ENCODE measurements around the gene CTXND1. TPM values are rescaled to one million over a fixed set of nuclear protein-coding genes. Genes with fewer than 3 reads are reported as not detected.

CTXND1 gene
- total RNA-seq, 1 experiment from 2014 or later, result not detected

DNA sequence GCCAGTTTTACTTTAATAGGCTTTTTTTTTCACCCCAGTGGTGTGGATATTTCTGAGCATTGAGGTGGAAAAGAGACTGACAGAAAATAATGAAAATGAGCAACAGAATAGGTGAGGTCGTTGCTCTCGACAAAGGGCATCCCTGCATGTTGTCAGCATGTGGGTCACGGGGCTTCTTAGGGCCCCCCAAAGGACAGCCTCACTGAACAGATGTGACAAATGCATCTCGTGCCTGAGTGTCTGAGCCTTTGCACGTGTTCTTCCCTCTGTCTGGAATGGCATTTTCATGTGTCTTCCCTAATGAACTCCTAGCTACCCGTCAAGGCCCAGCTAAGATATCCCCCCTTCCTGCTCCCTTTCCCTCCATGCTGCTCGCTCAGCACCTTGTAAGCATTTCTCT is 67.5 kb downstream of the CTXND1 start:
- H3K14ac ChIP-seq (ENCODE audit: insufficient read depth, low read length), result no peak overlapping the region
- no peaks in the 10 kb centered on the region for H3K23me2 ChIP-seq (ENCODE audit: insufficient read length, low read depth, low read length, poor library complexity, severe bottlenecking)
- H3K9me3 Mint-ChIP-seq, result no peaks in the 10 kb centered on the region
- no peak overlapping the region for H2BK15ac ChIP-seq (ENCODE audit: low read depth, low read length)
- no peak overlapping the region for H2BK120ac ChIP-seq (ENCODE audit: low read depth, low read length, poor library complexity, severe bottlenecking)
- no peak overlapping the region for H2AFZ ChIP-seq (ENCODE audit: low read length)
- H3K27ac ChIP-seq (ENCODE audit: insufficient read length, low read depth, low read length), result no peak overlapping the region
- no peak overlapping the region for H3K18ac ChIP-seq (ENCODE audit: insufficient read length, low read depth, low read length)
- no peak overlapping the region for H3K4me3 Mint-ChIP-seq
- H4K5ac ChIP-seq (ENCODE audit: insufficient read length, low read depth, low read length), result no peak overlapping the region
- H3K9me3 ChIP-seq (ENCODE audit: control insufficient read depth, low read depth, low read length), result no peaks in the 10 kb centered on the region
- no peaks in the 10 kb centered on the region for H3K27me3 Mint-ChIP-seq (ENCODE audit: low read depth)
- H3K27ac Mint-ChIP-seq, result peak overlapping the region in 1 of 3 experiments; percentile 44; a peak in 1 of 7 replicates
- H4K8ac ChIP-seq (replicated peaks; ENCODE audit: insufficient read length, low read depth, low read length), result no peak overlapping the region
- H2BK12ac ChIP-seq (ENCODE audit: insufficient read length, low read depth, low read length), result no peak overlapping the region
- no peak overlapping the region for H3K23ac ChIP-seq (ENCODE audit: insufficient read length, low read depth, low read length)
- no peak overlapping the region for H3K4me2 ChIP-seq (ENCODE audit: insufficient read depth, insufficient read length, low read length)
- peaks cover 13 to 26% (median 16%) of the 10 kb centered on the region in 3 experiments; a peak in 5 of 7 replicates for H3K36me3 Mint-ChIP-seq (ENCODE audit: insufficient read depth in 1 of 3, low read depth in 3 of 3)
- DNase-seq, result no peak
- H2BK5ac ChIP-seq (ENCODE audit: insufficient read length, low read length), result no peak overlapping the region
- no peaks in the 10 kb centered on the region for H3K4me1 ChIP-seq (ENCODE audit: insufficient read depth, low read length)
- no peak overlapping the region for H2AK5ac ChIP-seq (ENCODE audit: insufficient read length, low read length)
- no peak overlapping the region for H2BK20ac ChIP-seq (ENCODE audit: low read depth, low read length, poor library complexity, severe bottlenecking)
- no peak overlapping the region for H3K56ac ChIP-seq (ENCODE audit: insufficient read length, low read depth, low read length)
- no peak overlapping the region for H4K91ac ChIP-seq (ENCODE audit: insufficient read length, low read depth, low read length)
- no peaks in the 10 kb centered on the region for H4K20me1 ChIP-seq (ENCODE audit: control insufficient read depth, insufficient read depth, insufficient read length)
- H3K27me3 ChIP-seq (ENCODE audit: insufficient read depth, low read length), result no peaks in the 10 kb centered on the region
- WGBS (ENCODE audit: extremely low coverage, insufficient read length, low lambda C conversion rate), result no CpG with 5 or more reads among the region's 7 CpGs
- H3T11ph ChIP-seq (ENCODE audit: low read length), result no peak overlapping the region
- no peak overlapping the region for H3K4ac ChIP-seq (ENCODE audit: low read depth, low read length)
- no peaks in the 10 kb centered on the region for H3K79me1 ChIP-seq (ENCODE audit: insufficient read depth, low read depth, low read length, poor library complexity, severe bottlenecking)
- peaks cover 14% of the 10 kb centered on the region in 2 experiments for H3K4me1 Mint-ChIP-seq
- H3K9ac ChIP-seq (ENCODE audit: extremely low read depth, insufficient read length, low read length), result no peak overlapping the region
- TF ChIP-seq CTCF (conservative IDR thresholded peaks at IDR 0.05), result no peak
- no peaks in the 10 kb centered on the region for H3K79me2 ChIP-seq (ENCODE audit: insufficient read depth, low read length)
